WTC11 (cell line): ENCODE results near the gene VWA3B.

Experiments
- CTCF ChIP-seq: fragments of 200-600 bp; IDR thresholded peaks from 2 replicates; pipeline ENCODE4 v1.8.0; 2022; ENCODE audit warnings: antibody characterized with exemption
- KAT7 ChIP-seq: sonication (generic); formaldehyde crosslinking; IDR thresholded peaks from 2 replicates; pipeline ENCODE4 v1.8.1; 2023; ENCODE audit warnings: missing genetic modification reagents, mild to moderate bottlenecking, borderline replicate concordance
- ZBTB21 ChIP-seq: sonication (generic); formaldehyde crosslinking; IDR thresholded peaks from 2 replicates; pipeline ENCODE4 v1.8.1; 2023; ENCODE audit warnings: mild to moderate bottlenecking, missing genetic modification reagents, borderline replicate concordance
- ZNF317 ChIP-seq: sonication (generic); formaldehyde crosslinking; IDR thresholded peaks from 2 replicates; pipeline ENCODE4 v1.8.1; 2023; ENCODE audit warnings: low read depth, mild to moderate bottlenecking, moderate library complexity, missing genetic modification reagents, borderline replicate concordance
- ZNF416 ChIP-seq: fragments of 250-450 bp; sonication (Bioruptor Pico); IDR thresholded peaks from 2 replicates; pipeline ENCODE4 v1.9.0; 2021; ENCODE audit warnings: mild to moderate bottlenecking, inconsistent platforms

- TF ChIP-seq CTCF (no peak), ZBTB21 (CRISPR knock-in tag) (no peak), ZNF317 (CRISPR knock-in tag) (no peak), KAT7 (CRISPR knock-in tag) (no peak), ZNF416 (no peak)
Observed at GRCh38 chr2:98233941-98234340, 147.0 kb downstream of the VWA3B start.
